Activated CD8-positive, alpha-beta T cell treated with anti-CD3 and anti-CD28 coated beads, Interleukin-2, amount 10 ng/mL, durations not matched to agents 7 days and 5 days (primary cell): ENCODE data around the gene APOA1. TPM values are rescaled to one million over a fixed set of nuclear protein-coding genes. Genes with fewer than 3 reads are reported as not detected.
"Not testable (repeated sequence)": the region's sequence is repeated elsewhere in the genome, so short reads cannot be mapped to it uniquely, and the experiment has no call there.

Experiments used
- ATAC-seq: fragments of 150-1000 bp; cut with Tn5 transposase; one replicate; pipeline ENCODE4 v1.10.0; 2021; ENCODE audit warnings: moderate library complexity
- CTCF ChIA-PET: fragments of 350-600 bp; sonication (Branson Sonifier 250); formaldehyde crosslinking; loops from one replicate; lab custom pipeline; 2021; ENCODE audit warnings: antibody characterized with exemption; lab: Charles Lee
- POLR2A ChIA-PET: fragments of 350-600 bp; sonication (Branson Sonifier 250); formaldehyde crosslinking; loops from one replicate; lab custom pipeline; 2021; ENCODE audit warnings: antibody characterized with exemption; lab: Charles Lee
- DNase-seq: peaks from one replicate; pipeline ENCODE4 v3.0.0-alpha.2; 2020
- H3K27ac Mint-ChIP-seq: one replicate; pipeline ENCODE4 v1.8.0; 2021; ENCODE audit warnings: mild to moderate bottlenecking, mixed read lengths
- H3K27me3 Mint-ChIP-seq: one replicate; pipeline ENCODE4 v1.8.0; 2021; ENCODE audit warnings: low read depth, mixed read lengths
- H3K36me3 Mint-ChIP-seq: one replicate; pipeline ENCODE4 v1.8.0; 2021; ENCODE audit warnings: low read depth, mixed read lengths
- H3K4me1 Mint-ChIP-seq: one replicate; pipeline ENCODE4 v1.8.0; 2021; ENCODE audit warnings: low read depth, mixed read lengths
- H3K4me3 Mint-ChIP-seq: one replicate; pipeline ENCODE4 v1.8.0; 2021; ENCODE audit warnings: mild to moderate bottlenecking, mixed read lengths
- H3K9me3 Mint-ChIP-seq: one replicate; pipeline ENCODE4 v1.8.0; 2022; ENCODE audit warnings: mixed read lengths; ENCODE audit not compliant: insufficient read depth
- total RNA-seq, 2 experiments: library from RNA; stranded (reverse); gene quantifications; one replicate each; pipeline ENCODE4 v1.2.3, GENCODE V29; 2021

Gene APOA1
- total RNA-seq, 2 experiments from 2014 or later: not detected

DNA sequence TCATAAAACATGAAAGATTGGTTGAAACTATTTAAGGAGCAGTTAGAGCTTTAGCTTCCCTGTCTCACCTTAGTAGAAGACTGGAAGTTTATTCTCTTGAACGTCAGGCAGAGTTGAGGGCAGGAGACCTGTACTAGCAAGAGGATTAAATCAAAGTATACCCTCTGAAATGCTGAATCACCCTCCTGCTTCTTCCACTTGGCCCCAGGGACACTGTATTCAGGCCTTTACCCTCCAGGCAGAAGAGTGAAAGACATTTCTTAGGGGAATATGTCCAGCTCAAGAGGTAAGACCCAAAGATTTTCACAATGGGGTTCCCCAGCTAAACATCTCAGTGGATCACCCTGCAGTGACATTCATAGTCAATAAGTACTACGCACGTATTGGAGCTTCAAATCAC is 26.2 kb downstream of the APOA1 start:
- Mint-ChIP-seq H3K27me3 (peaks cover 9% of the 10 kb centered on the region), H3K4me1 (no peaks in the 10 kb centered on the region), H3K36me3 (no peaks in the 10 kb centered on the region), H3K4me3 (no peak overlapping the region), H3K27ac (no peak overlapping the region), H3K9me3 (no peaks in the 10 kb centered on the region)
- ATAC-seq (no peak), DNase-seq (no peak)
- ChIA-PET POLR2A (interaction anchor here (1.4 kb wide), 1 partner anchor 25 kb away, joined by 4 read pairs; no protein-coding TSS in a partner anchor), CTCF (interaction anchor here (3.0 kb wide), 1 partner anchor 20 kb away, joined by 16 read pairs; the partner anchor contains the start of gene APOA5)

- ChIA-PET POLR2A (interaction anchor here (0.5 kb wide), 1 partner anchor 366 kb away, joined by 3 read pairs; no protein-coding TSS in a partner anchor), CTCF (interaction anchor here (1.7 to 3.0 kb wide), 2 partner anchors 18 to 27 kb away, joined by 4 to 16 read pairs; partner anchors contain the start of gene APOA5)
- Mint-ChIP-seq H3K27ac (no peak overlapping the region), H3K27me3 (peaks cover 12% of the 10 kb centered on the region), H3K9me3 (no peaks in the 10 kb centered on the region), H3K36me3 (no peaks in the 10 kb centered on the region), H3K4me1 (no peaks in the 10 kb centered on the region), H3K4me3 (no peak overlapping the region)
- no peak for ATAC-seq
- DNase-seq: no peak
Observed at GRCh38 chr11:116808262-116809175, 28.9 kb downstream of the APOA1 start.

GRCh38 chr11:116807601-116808261 is 29.7 kb downstream of the APOA1 start:
- H3K36me3 Mint-ChIP-seq: no peaks in the 10 kb centered on the region
- ChIA-PET CTCF (interaction anchor here (1.9 kb wide), 1 partner anchor 17 kb away, joined by 6 read pairs; the partner anchor contains the start of gene APOA5), POLR2A (interaction anchor here (0.5 kb wide), 1 partner anchor 367 kb away, joined by 3 read pairs; no protein-coding TSS in a partner anchor)
- no peaks in the 10 kb centered on the region for H3K4me1 Mint-ChIP-seq
- DNase-seq: no peak
- no peak for ATAC-seq
- H3K4me3 Mint-ChIP-seq: no peak overlapping the region
- H3K9me3 Mint-ChIP-seq: no peaks in the 10 kb centered on the region
- no peak overlapping the region for H3K27ac Mint-ChIP-seq
- peaks cover 14% of the 10 kb centered on the region for H3K27me3 Mint-ChIP-seq

- Mint-ChIP-seq H3K9me3 (no peaks in the 10 kb centered on the region), H3K27ac (no peak overlapping the region), H3K36me3 (no peaks in the 10 kb centered on the region), H3K27me3 (peaks cover 25% of the 10 kb centered on the region), H3K4me3 (no peak overlapping the region), H3K4me1 (no peaks in the 10 kb centered on the region)
- ATAC-seq (no peak), DNase-seq (no peak)
- ChIA-PET CTCF (interaction anchor here (1.0 to 3.1 kb wide), 3 partner anchors 12 to 66 kb away, joined by 3 to 13 read pairs (median 3); partner anchors contain the start of gene APOA5), POLR2A (interaction anchor here (0.9 kb wide), 1 partner anchor 9 kb away, joined by 3 read pairs; no protein-coding TSS in a partner anchor)
Observed at GRCh38 chr11:116804001-116804400, 33.4 kb downstream of the APOA1 start.

DNA sequence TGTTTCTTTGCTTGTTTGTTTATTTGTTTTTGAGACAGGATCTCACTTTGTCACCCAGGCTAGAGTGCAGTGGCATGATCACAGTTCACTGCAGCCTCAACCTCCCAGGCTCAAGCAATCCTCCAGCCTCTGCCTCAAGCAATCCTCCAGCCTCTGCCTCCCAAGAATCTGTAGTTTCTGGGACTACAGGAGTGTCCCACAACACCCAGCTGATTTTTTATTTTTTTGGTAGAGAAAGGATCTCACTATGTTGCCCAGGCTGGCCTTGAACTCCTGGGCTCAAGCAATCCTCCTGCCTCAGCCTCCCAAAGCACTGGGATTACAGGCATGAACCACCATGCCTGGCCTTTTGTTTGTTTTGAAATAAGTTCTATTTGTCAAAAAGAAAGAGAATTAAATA is 35.8 kb downstream of the APOA1 start:
- H3K9me3 Mint-ChIP-seq, DNase-seq, H3K27ac Mint-ChIP-seq, H3K36me3 Mint-ChIP-seq, H3K4me1 Mint-ChIP-seq, POLR2A ChIA-PET, ATAC-seq, H3K4me3 Mint-ChIP-seq: not testable (repeated sequence)
- CTCF ChIA-PET: interaction anchor here (1.2 kb wide), 1 partner anchor 11 kb away, joined by 7 read pairs; the partner anchor contains the start of gene APOA5
- H3K27me3 Mint-ChIP-seq: peaks cover 21% of the 10 kb centered on the region

DNA sequence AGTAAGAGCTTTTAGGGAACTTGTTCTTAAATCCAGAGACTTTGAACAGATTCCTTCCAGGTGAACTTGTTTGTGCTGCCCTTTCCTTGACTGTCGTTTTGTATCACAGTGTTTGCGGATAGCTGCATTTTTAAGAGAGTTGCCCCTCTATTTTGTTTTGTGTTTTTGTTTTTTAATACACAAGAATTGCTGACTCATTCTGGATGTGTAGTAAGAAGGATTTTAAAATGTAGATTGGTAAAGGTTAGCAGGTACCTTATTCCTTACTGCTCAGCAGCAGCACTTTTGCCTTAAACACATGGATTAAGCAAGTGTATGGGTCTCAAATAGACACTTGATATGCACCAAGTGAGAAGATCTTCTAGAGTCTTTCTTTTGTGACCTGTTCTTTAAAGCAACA is 36.8 kb downstream of the APOA1 start:
- H3K9me3 Mint-ChIP-seq: no peaks in the 10 kb centered on the region
- no peak overlapping the region for H3K27ac Mint-ChIP-seq
- H3K36me3 Mint-ChIP-seq: no peaks in the 10 kb centered on the region
- H3K27me3 Mint-ChIP-seq: peaks cover 24% of the 10 kb centered on the region
- no peak overlapping the region for H3K4me3 Mint-ChIP-seq
- DNase-seq: no peak
- ChIA-PET POLR2A (no interaction called here), CTCF (interaction anchor here (1.1 to 2.8 kb wide), 3 partner anchors 10 to 80 kb away, joined by 3 to 14 read pairs (median 7); partner anchors contain the start of gene APOA5)
- H3K4me1 Mint-ChIP-seq: no peaks in the 10 kb centered on the region
- ATAC-seq: no peak

DNA sequence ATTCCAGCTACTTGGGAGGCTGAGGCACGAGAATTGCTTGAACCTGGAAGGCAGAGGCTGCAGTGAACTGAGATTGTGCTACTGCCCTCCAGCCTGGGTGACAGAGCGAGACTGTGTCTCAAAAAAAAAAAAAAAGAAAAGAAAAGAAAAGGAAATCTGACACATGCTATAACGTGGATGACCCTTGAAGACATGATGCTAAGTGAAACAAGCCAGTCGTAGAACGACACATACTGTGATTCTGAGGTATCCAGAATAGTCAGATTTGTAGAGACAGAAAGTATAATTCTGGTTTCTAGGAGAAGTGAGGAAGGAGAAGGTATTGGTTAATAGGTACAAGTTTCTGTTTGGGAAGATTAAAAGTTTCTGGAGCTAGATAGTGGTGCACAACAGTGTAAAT is 39.1 kb downstream of the APOA1 start:
- POLR2A ChIA-PET: interaction anchor here (0.6 kb wide), 1 partner anchor 380 kb away, joined by 3 read pairs; the partner anchor contains the start of gene SIDT2
- H3K36me3 Mint-ChIP-seq: no peaks in the 10 kb centered on the region
- H3K4me1 Mint-ChIP-seq: no peaks in the 10 kb centered on the region
- no peak overlapping the region for H3K4me3 Mint-ChIP-seq
- no peak for ATAC-seq
- CTCF ChIA-PET: interaction anchor here (1.2 to 2.8 kb wide), 2 partner anchors 8 to 307 kb away, joined by 3 to 14 read pairs; partner anchors contain the start of gene APOA5
- no peak for DNase-seq
- H3K27ac Mint-ChIP-seq: no peak overlapping the region
- no peaks in the 10 kb centered on the region for H3K9me3 Mint-ChIP-seq
- H3K27me3 Mint-ChIP-seq: peaks cover 21% of the 10 kb centered on the region

DNA sequence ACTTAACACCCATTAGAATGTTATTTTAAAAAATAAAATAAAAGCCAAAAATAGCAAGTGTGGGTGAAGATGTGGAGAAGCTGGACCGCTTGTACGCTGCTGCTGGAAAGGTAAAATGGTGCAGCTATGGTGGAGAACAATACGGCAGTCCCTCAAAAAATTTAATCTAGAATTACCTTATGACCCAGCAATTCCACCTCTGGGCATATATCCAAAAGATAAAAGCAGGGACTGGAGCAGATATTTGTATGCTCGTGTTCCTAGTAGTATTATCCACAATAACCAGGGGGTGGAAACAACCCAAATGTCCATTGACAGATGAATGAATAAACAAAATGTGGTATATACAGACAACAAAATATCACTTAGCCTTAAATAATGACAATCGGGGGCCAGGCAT is 39.6 kb downstream of the APOA1 start:
- Mint-ChIP-seq H3K4me1 (no peaks in the 10 kb centered on the region), H3K27me3 (peaks cover 20% of the 10 kb centered on the region), H3K9me3 (no peaks in the 10 kb centered on the region), H3K27ac (no peak overlapping the region), H3K36me3 (no peaks in the 10 kb centered on the region), H3K4me3 (no peak overlapping the region)
- ChIA-PET POLR2A (no interaction called here), CTCF (no interaction called here)
- ATAC-seq (no peak), DNase-seq (no peak)

- DNase-seq (no peak), ATAC-seq (no peak)
- CTCF ChIA-PET: interaction anchor here (7.7 to 11.1 kb wide), 2 partner anchors 39 to 56 kb away, joined by 64 to 211 read pairs; partner anchors contain the start of gene APOA1
- Mint-ChIP-seq H3K36me3 (no peaks in the 10 kb centered on the region), H3K27ac (no peak overlapping the region), H3K27me3 (peaks cover 17% of the 10 kb centered on the region), H3K4me3 (no peak overlapping the region), H3K4me1 (no peaks in the 10 kb centered on the region), H3K9me3 (no peaks in the 10 kb centered on the region)
- POLR2A ChIA-PET: no interaction called here
Observed at GRCh38 chr11:116796548-116796947, 40.9 kb downstream of the APOA1 start.

DNA sequence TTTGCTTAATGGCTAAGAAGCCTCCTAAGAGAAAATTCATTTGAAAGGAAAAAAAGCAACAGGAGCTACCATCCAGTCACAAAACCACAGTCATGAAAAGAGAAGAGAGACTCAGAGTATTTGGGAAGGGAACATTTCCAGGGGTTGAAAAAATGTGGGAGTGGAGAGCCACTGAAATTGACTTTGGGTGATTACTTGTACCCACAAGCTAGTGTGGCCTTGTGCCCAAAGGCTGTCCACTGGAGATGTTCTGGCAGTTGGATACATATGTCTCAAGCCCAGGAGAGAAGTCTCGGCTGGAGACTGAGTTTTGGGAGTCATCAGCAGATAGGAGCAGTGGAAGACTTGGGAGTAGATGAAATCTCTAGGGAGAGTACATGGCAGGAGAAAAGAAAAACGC is 42.6 kb downstream of the APOA1 start:
- Mint-ChIP-seq H3K36me3 (no peaks in the 10 kb centered on the region), H3K4me3 (no peak overlapping the region), H3K9me3 (no peaks in the 10 kb centered on the region), H3K27me3 (peaks cover 12% of the 10 kb centered on the region), H3K27ac (no peak overlapping the region), H3K4me1 (peaks cover 9% of the 10 kb centered on the region)
- ATAC-seq: no peak
- ChIA-PET POLR2A (interaction anchor here (0.7 kb wide), 1 partner anchor 45 kb away, joined by 3 read pairs; no protein-coding TSS in a partner anchor), CTCF (interaction anchor here (3.1 to 11.1 kb wide), 3 partner anchors 40 to 311 kb away, joined by 9 to 211 read pairs (median 64); partner anchors contain the start of gene APOA1)
- DNase-seq: no peak

GRCh38 chr11:116793772-116794097 is 43.7 kb downstream of the APOA1 start:
- no peak overlapping the region for H3K27ac Mint-ChIP-seq
- ChIA-PET POLR2A (interaction anchor here (0.8 to 1.1 kb wide), 3 partner anchors 21 to 60 kb away, joined by 3 read pairs; partner anchors contain the start of gene BUD13), CTCF (interaction anchor here (1.0 to 11.1 kb wide), 4 partner anchors 41 to 312 kb away, joined by 4 to 211 read pairs (median 36); partner anchors contain the start of gene APOA1)
- no peak for ATAC-seq
- H3K36me3 Mint-ChIP-seq: no peaks in the 10 kb centered on the region
- H3K4me1 Mint-ChIP-seq: peaks cover 13% of the 10 kb centered on the region
- no peaks in the 10 kb centered on the region for H3K9me3 Mint-ChIP-seq
- peaks cover 9% of the 10 kb centered on the region for H3K27me3 Mint-ChIP-seq
- no peak overlapping the region for H3K4me3 Mint-ChIP-seq
- no peak for DNase-seq
